ENCODE results near the gene KCNIP4.

DNA sequence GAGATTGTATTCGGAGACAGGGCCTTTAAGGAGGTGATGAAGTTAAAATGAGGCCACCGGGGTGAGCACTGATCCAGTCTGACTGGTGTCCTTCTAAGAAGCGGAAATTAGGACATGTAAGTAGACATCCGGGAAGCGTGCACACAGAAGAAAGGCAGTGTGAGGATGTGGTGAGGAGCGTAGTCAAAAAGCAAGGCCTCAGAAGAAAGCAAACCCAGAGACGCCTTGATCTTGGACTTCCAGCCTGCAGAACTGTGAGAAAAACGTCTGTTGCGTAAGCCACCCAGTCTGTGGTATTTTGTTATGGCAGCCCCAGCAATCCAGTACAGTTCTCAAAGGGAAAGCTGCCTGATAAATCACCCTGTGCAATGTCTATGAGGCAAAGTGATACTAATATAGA, 153.5 kb downstream of the KCNIP4 start:
- TF ChIP-seq POLR2A (IDR thresholded peaks at IDR 0.05) = no peak
- TF ChIP-seq, protein P1, sequence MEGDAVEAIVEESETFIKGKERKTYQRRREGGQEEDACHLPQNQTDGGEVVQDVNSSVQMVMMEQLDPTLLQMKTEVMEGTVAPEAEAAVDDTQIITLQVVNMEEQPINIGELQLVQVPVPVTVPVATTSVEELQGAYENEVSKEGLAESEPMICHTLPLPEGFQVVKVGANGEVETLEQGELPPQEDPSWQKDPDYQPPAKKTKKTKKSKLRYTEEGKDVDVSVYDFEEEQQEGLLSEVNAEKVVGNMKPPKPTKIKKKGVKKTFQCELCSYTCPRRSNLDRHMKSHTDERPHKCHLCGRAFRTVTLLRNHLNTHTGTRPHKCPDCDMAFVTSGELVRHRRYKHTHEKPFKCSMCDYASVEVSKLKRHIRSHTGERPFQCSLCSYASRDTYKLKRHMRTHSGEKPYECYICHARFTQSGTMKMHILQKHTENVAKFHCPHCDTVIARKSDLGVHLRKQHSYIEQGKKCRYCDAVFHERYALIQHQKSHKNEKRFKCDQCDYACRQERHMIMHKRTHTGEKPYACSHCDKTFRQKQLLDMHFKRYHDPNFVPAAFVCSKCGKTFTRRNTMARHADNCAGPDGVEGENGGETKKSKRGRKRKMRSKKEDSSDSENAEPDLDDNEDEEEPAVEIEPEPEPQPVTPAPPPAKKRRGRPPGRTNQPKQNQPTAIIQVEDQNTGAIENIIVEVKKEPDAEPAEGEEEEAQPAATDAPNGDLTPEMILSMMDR (IDR thresholded peaks at IDR 0.05) = no peak
